Activated T-cell treated with anti-CD3 and anti-CD28 coated beads, Interleukin-2, amount 50 U/mL, for 48 hours (primary cell): Measurements from ENCODE around the gene PTPRM.

Experiments used
- DNase-seq, 2 experiments: peaks; one replicate each; pipeline ENCODE4 v3.0.0-alpha.2; 2020

PTPRM gene

DNA sequence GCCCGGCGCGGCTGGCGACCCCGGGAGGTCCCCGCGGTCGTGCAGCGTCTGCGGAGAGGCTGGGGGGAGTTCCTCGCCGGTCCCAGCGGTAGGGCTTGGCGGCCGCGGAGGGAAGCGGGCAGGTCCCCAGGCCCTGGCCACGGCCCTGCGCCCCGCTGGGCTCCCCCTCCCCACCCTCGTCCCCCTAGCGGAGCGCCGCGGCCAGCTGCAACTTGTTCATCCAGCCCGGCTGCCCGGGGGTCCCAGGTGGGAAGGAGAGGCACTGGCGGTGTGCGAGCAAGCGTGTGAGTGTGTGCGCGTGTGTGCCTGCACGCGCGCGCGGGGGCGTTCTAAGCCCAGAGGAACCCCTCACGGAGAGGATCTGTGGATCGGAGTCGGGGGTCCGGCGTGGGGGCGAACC is 1.3 kb downstream of the PTPRM start:
- DNase-seq, result no peak

GRCh38 chr18:7571626-7572025 is 4.5 kb downstream of the PTPRM start:
- no peak for DNase-seq

GRCh38 chr18:7572822-7573221 is 5.7 kb downstream of the PTPRM start:
- no peak for DNase-seq

- no peak for DNase-seq
Observed at GRCh38 chr18:7575465-7576028, 8.4 kb downstream of the PTPRM start.

- DNase-seq, result no peak
Observed at GRCh38 chr18:7576077-7576476, 9.0 kb downstream of the PTPRM start.

- no peak for DNase-seq
Observed at GRCh38 chr18:7576685-7577084, 9.6 kb downstream of the PTPRM start.

GRCh38 chr18:7577706-7578105 is 10.6 kb downstream of the PTPRM start:
- no peak for DNase-seq

GRCh38 chr18:7579176-7579917 is 12.2 kb downstream of the PTPRM start:
- no peak for DNase-seq

- DNase-seq, result no peak
Observed at GRCh38 chr18:7579918-7580542, 12.9 kb downstream of the PTPRM start.

DNA sequence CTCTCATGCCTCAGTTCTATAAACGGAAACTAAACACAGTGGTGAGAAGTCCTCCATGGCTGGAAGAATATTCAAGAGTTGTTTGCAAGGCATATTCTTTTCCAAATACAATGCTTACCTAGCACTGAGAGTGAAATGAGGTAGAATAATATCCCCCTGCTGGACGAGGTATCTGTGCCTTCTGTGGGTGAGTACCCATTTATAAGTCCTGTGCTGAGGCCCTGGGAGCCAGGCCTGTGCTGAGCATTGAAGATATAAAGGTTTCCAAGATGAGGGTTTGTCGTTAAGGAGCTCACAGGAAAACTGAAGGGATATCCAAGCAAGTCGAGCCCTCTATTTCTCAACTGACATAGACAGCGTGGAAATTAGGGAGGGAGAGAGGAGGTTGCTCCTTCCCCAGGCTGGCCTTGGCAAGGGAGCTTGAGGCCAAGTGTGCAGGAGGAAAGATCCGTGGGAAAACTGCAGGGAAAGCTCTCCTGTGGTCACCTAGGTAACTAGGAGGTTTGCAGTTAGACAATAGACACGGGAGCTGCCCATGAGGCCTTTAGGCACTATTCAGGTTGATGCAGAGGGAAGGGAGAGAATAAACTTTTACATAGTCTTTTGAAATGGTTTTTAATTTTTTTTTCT is 17.6 kb downstream of the PTPRM start:
- DNase-seq, result no peak

DNA sequence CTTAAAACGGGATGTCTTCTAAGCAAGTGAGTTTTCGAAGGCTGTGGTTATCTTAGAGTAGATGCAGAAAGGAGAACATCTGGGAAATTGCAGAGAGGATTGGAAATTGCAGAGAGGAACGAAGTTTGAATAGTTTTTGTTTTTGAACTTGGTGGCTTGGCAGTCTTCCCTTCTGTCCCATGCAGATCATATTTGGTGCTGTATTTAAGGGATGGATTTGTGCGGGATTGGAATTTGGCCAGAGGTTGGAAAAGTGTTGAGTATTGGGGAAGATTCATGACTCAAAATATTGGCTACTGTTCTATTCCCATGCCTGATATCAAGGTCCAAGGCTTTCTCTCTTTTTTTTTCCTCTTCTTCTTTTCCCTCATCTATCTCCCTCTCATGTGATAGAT is 18.2 kb downstream of the PTPRM start:
- no peak for DNase-seq

DNA sequence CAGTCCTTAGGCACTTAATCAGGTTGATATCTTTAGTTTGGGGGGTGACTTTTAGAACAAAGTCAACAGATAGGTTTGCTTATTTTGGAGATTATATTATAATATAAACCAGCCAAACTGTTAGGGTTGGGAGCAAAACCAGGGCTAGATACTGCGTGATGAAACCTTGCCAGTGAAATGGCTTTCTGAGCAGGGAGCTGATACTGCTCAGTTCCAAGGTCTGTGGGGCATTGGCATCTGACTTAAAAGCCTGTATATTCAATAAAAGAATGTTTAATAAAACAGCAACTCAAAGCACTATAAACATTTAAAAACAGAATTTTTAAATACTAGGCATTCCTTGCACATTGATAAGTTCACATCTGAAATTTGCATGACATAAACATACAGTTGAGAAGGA is 19.3 kb downstream of the PTPRM start:
- DNase-seq, result no peak

DNA sequence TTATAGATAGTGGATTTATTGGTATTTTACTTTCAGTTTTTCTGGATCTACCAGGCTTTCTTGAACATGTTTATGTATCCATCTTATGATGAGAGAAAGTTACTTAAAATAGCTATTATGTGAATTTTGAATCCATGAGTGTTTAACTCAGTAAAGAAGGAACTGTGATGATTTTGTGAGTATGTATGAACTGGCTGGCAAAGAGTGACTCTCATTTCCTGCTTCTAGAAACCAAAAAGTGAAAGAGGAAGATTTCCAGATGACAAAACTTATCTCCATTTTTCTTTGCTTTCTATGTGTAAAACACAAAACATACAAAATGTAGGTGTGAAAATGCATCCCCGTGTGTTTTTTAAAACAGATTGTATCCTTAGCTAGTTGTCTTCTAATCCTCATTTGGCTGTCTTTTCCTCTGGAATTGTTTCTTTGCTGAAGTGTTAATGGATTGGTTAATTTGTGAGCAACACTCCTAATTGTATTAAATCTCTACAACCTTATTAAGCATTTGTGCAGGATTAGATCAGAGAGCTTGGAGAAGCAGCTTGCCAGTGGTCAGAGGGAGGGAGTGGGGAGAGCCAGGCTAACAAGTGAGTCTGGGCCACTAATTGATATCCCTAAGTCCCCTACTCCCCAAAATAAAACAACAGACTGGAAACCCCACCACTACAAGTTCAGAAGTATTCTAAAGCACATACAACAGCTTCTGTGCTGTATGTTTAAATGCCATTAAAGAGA is 23.9 kb downstream of the PTPRM start:
- DNase-seq, result no peak

- no peak for DNase-seq
Observed at GRCh38 chr18:7592305-7593071, 25.4 kb downstream of the PTPRM start.

DNA sequence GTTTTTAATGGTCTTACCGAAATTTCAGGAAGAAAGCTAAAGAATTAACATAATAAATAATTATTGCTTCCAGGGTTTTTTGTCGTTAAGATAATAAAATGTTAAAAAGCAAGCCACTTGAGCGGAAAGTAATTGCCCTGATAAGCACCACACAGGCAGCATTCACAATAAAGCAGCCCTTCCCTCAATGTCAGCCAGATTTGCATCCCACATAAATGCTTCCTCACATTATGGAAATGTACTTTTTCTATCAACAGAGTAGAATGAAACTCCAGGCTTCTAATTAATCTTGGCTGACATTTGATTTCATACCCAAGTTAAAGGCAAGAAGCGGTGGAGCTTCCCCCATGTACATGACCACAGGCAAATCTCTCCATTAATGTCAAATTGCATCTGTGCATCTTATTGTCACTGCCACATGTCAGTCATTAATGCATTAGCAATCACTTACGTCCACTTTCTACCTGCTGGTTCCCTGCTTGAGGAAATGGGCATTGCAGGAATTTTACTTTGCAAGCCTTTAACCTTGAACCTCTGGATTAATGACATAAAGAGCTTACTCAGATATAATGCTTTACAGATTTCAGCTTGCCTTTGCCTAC is 26.2 kb downstream of the PTPRM start:
- DNase-seq, result no peak

DNA sequence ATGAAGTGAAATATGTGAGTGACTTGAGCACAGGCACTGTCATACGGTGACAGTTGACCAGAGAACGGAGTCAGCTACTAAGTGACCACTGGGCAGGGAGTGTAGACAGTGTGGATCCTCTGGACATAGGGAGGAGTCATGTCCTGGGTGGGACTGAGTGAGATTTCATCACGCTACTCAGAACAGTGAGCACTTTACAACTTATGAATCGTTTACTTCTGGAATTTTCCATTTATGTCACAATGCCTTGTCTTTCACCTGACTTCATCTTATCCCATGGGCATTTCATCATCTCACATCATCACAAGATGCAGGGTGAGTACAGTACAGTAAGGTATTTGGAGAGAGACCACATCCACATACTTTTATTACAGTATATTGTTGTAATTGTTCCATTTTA is 29.0 kb downstream of the PTPRM start:
- DNase-seq, result no peak

- no peak for DNase-seq
Observed at GRCh38 chr18:7597500-7597899, 30.4 kb downstream of the PTPRM start.

- no peak for DNase-seq
Observed at GRCh38 chr18:7598167-7599047, 31.3 kb downstream of the PTPRM start.

DNA sequence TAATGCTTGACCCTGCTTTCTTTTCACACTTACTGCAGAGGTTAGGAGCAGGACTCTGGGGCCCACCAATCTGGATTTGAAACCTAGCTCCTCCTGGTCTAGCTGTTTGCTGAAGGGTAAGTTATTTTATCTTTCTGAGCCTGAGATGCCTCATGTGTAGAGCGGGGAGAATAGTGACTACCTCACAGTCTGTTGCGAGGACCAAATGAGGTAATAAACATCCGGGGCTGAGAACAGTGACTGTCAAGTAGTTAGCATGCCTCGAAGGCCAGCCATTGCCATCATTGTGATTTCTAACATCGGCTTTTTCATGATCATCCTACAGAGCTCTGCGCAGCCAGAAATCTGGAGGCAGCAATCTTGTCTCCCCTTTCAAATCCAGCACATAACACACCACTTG is 32.9 kb downstream of the PTPRM start:
- DNase-seq, result no peak

- no peak for DNase-seq
Observed at GRCh38 chr18:7600528-7601245, 33.6 kb downstream of the PTPRM start.
